Measurements from ENCODE around the gene SLC24A4.

Gene SLC24A4

GRCh38 chr14:92276074-92276473 lies 46.9 kb upstream of the SLC24A4 start:
- Histone ChIP-seq H3K9me2 (replicated peaks; ENCODE audit: control insufficient read depth, low read length) (no peaks in the 10 kb centered on the region), H3K4me3 (ENCODE audit: low read length) (no peak overlapping the region), H3K27me3 (ENCODE audit: control insufficient read depth, low read length) (no peaks in the 10 kb centered on the region), H4K20me1 (ENCODE audit: control insufficient read depth, insufficient read depth, low read depth, low read length) (no peaks in the 10 kb centered on the region), H3K4me1 (ENCODE audit: control insufficient read depth, low read length) (no peaks in the 10 kb centered on the region), H3K9me3 (ENCODE audit: control insufficient read depth, insufficient read depth, low read length) (no peaks in the 10 kb centered on the region), H3K27ac (ENCODE audit: low read depth, low read length) (no peak overlapping the region), H3F3A (ENCODE audit: control insufficient read depth, insufficient read depth) (no peaks in the 10 kb centered on the region), H3K79me2 (ENCODE audit: control insufficient read depth, low read length) (no peaks in the 10 kb centered on the region), H3K4me2 (ENCODE audit: low read length) (no peak overlapping the region), H3K36me3 (ENCODE audit: control insufficient read depth, low read length) (no peaks in the 10 kb centered on the region)
- TF ChIP-seq EZH2phosphoT487 (IDR thresholded peaks at IDR 0.05; ENCODE audit: borderline replicate concordance, low read length) = no peak
- no peak for TF ChIP-seq CTCF (IDR thresholded peaks at IDR 0.05; ENCODE audit: low read depth, low read length, poor library complexity, severe bottlenecking)

- Histone ChIP-seq H3K27me3 (ENCODE audit: control insufficient read depth, low read length) (no peaks in the 10 kb centered on the region), H3K79me2 (ENCODE audit: control insufficient read depth, low read length) (no peaks in the 10 kb centered on the region), H3K4me1 (ENCODE audit: control insufficient read depth, low read length) (no peaks in the 10 kb centered on the region), H3K36me3 (ENCODE audit: control insufficient read depth, low read length) (no peaks in the 10 kb centered on the region), H3F3A (ENCODE audit: control insufficient read depth, insufficient read depth) (no peaks in the 10 kb centered on the region), H4K20me1 (ENCODE audit: control insufficient read depth, insufficient read depth, low read depth, low read length) (no peaks in the 10 kb centered on the region), H3K9me2 (replicated peaks; ENCODE audit: control insufficient read depth, low read length) (no peaks in the 10 kb centered on the region), H3K9me3 (ENCODE audit: control insufficient read depth, insufficient read depth, low read length) (no peaks in the 10 kb centered on the region), H3K4me3 (ENCODE audit: low read length) (no peak overlapping the region), H3K27ac (ENCODE audit: low read depth, low read length) (no peak overlapping the region), H3K4me2 (ENCODE audit: low read length) (no peak overlapping the region)
- no peak for TF ChIP-seq CTCF (IDR thresholded peaks at IDR 0.05; ENCODE audit: low read depth, low read length, poor library complexity, severe bottlenecking)
- no peak for TF ChIP-seq EZH2phosphoT487 (IDR thresholded peaks at IDR 0.05; ENCODE audit: borderline replicate concordance, low read length)
These were observed 45.9 kb upstream of the SLC24A4 start for GRCh38 chr14:92277031-92277430.

GRCh38 chr14:92280554-92281262 lies 42.3 kb upstream of the SLC24A4 start:
- H3K4me3 ChIP-seq (ENCODE audit: low read length) = no peak overlapping the region
- no peaks in the 10 kb centered on the region for H3K27me3 ChIP-seq (ENCODE audit: control insufficient read depth, low read length)
- no peak overlapping the region for H3K4me2 ChIP-seq (ENCODE audit: low read length)
- no peaks in the 10 kb centered on the region for H4K20me1 ChIP-seq (ENCODE audit: control insufficient read depth, insufficient read depth, low read depth, low read length)
- no peaks in the 10 kb centered on the region for H3K79me2 ChIP-seq (ENCODE audit: control insufficient read depth, low read length)
- no peaks in the 10 kb centered on the region for H3K9me3 ChIP-seq (ENCODE audit: control insufficient read depth, insufficient read depth, low read length)
- no peaks in the 10 kb centered on the region for H3K4me1 ChIP-seq (ENCODE audit: control insufficient read depth, low read length)
- no peak overlapping the region for H3K27ac ChIP-seq (ENCODE audit: low read depth, low read length)
- H3K9me2 ChIP-seq (replicated peaks; ENCODE audit: control insufficient read depth, low read length) = no peaks in the 10 kb centered on the region
- no peak for TF ChIP-seq EZH2phosphoT487 (IDR thresholded peaks at IDR 0.05; ENCODE audit: borderline replicate concordance, low read length)
- TF ChIP-seq CTCF (IDR thresholded peaks at IDR 0.05; ENCODE audit: low read depth, low read length, poor library complexity, severe bottlenecking) = no peak
- no peaks in the 10 kb centered on the region for H3F3A ChIP-seq (ENCODE audit: control insufficient read depth, insufficient read depth)
- no peaks in the 10 kb centered on the region for H3K36me3 ChIP-seq (ENCODE audit: control insufficient read depth, low read length)
